ENCODE results near the gene MROH8.

Gene MROH8

DNA sequence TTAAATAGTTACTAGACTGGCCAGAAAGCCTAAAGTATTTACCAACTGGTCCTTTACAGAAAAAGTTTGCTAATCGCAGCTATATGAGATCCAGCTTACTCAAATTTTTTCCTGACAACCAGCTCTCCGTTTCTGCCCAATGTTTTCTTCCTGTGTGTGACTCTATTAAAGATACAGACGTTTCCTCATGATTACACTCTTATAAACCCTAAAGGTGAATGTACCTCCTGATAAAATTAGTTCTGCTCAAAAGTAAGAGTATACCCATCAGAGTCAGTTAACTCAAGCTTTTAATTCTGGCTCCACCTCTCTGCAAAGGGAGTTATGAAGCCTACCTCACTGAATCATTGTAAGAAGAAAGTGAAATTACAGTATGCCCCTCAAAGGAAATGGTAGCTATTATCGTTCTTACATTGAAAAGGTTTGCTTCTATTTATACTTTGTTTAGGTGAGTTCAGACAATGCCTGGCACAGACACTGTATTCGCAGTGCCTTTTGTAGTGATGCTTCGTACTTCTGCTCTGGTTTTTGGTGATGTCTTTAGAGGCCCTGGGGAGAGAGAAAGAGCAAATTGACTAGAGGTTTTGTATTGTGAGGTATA lies 10.2 kb upstream of the MROH8 start:
- FAIRE-seq (no peak), DNase-seq (ENCODE audit: insufficient read length, low spot score) (no peak)
- TF ChIP-seq POLR2A (IDR thresholded peaks at IDR 0.05; ENCODE audit: low read depth, low read length) (no peak), PAX5 (IDR thresholded peaks at IDR 0.05; ENCODE audit: insufficient read depth, low read length, severe bottlenecking) (no peak), SPI1 (IDR thresholded peaks at IDR 0.05; ENCODE audit: low read depth, low read length) (no peak), POU2F2 (IDR thresholded peaks at IDR 0.05; ENCODE audit: low read depth, low read length) (no peak), TAF1 (IDR thresholded peaks at IDR 0.05; ENCODE audit: low read depth, low read length) (no peak), POLR2AphosphoS5 (IDR thresholded peaks at IDR 0.05; ENCODE audit: low read depth, low read length) (no peak)

- no peak for FAIRE-seq
- DNase-seq (ENCODE audit: insufficient read length, low spot score), result no peak
- no peak for TF ChIP-seq TAF1 (IDR thresholded peaks at IDR 0.05; ENCODE audit: low read depth, low read length)
- TF ChIP-seq POU2F2 (IDR thresholded peaks at IDR 0.05; ENCODE audit: low read depth, low read length), result no peak
- no peak for TF ChIP-seq SPI1 (IDR thresholded peaks at IDR 0.05; ENCODE audit: low read depth, low read length)
- TF ChIP-seq PAX5 (IDR thresholded peaks at IDR 0.05; ENCODE audit: insufficient read depth, low read length, severe bottlenecking), result no peak
- no peak for TF ChIP-seq POLR2AphosphoS5 (IDR thresholded peaks at IDR 0.05; ENCODE audit: low read depth, low read length)
- no peak for TF ChIP-seq POLR2A (IDR thresholded peaks at IDR 0.05; ENCODE audit: low read depth, low read length)
Measured at GRCh38 chr20:37188787-37189186, 9.4 kb upstream of the MROH8 start.

DNA sequence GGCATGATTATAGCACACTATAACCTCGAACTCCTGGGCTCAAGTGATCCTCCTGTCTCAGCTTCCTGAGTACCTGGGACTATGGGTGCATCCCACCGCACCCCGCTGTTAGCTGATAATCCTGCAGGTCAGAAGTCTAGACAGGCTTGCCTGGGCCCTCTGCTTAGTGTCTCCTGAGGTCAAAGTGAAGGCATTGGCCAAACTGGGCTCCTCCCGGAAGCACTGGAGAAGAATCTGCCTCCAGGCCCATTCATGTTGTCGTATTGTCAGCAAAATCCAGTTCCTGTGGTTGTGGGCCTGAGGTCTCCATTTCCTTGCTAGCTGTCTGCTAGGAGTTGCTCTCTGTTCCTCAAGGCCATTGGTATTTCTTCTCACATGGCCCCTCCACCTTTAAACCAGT lies 6.3 kb upstream of the MROH8 start:
- DNase-seq (ENCODE audit: insufficient read length, low spot score), result no peak
- TF ChIP-seq PAX5 (IDR thresholded peaks at IDR 0.05; ENCODE audit: insufficient read depth, low read length, severe bottlenecking) (no peak), TAF1 (IDR thresholded peaks at IDR 0.05; ENCODE audit: low read depth, low read length) (no peak), SPI1 (IDR thresholded peaks at IDR 0.05; ENCODE audit: low read depth, low read length) (no peak), POU2F2 (IDR thresholded peaks at IDR 0.05; ENCODE audit: low read depth, low read length) (no peak), POLR2A (IDR thresholded peaks at IDR 0.05; ENCODE audit: low read depth, low read length) (no peak), POLR2AphosphoS5 (IDR thresholded peaks at IDR 0.05; ENCODE audit: low read depth, low read length) (no peak)
- no peak for FAIRE-seq

GRCh38 chr20:37179683-37180524 lies 556 bp upstream of the MROH8 start:
- FAIRE-seq (peak; percentile 68), DNase-seq (ENCODE audit: insufficient read length, low spot score) (no peak)

GRCh38 chr20:37172836-37173235 lies 6.5 kb downstream of the MROH8 start:
- FAIRE-seq (no peak), DNase-seq (ENCODE audit: insufficient read length, low spot score) (no peak)
- TF ChIP-seq TAF1 (IDR thresholded peaks at IDR 0.05; ENCODE audit: low read depth, low read length), result no peak
- TF ChIP-seq POLR2AphosphoS5 (IDR thresholded peaks at IDR 0.05; ENCODE audit: low read depth, low read length), result no peak
- TF ChIP-seq PAX5 (IDR thresholded peaks at IDR 0.05; ENCODE audit: insufficient read depth, low read length, severe bottlenecking), result no peak
- no peak for TF ChIP-seq POU2F2 (IDR thresholded peaks at IDR 0.05; ENCODE audit: low read depth, low read length)
- no peak for TF ChIP-seq POLR2A (IDR thresholded peaks at IDR 0.05; ENCODE audit: low read depth, low read length)
- TF ChIP-seq SPI1 (IDR thresholded peaks at IDR 0.05; ENCODE audit: low read depth, low read length), result no peak

More at GRCh38 chr20:37179683-37180524, 556 bp upstream of the MROH8 start:
- TF ChIP-seq TAF1 (IDR thresholded peaks at IDR 0.05; ENCODE audit: low read depth, low read length) (no peak), POLR2A (IDR thresholded peaks at IDR 0.05; ENCODE audit: low read depth, low read length) (no peak), SPI1 (IDR thresholded peaks at IDR 0.05; ENCODE audit: low read depth, low read length) (no peak), POLR2AphosphoS5 (IDR thresholded peaks at IDR 0.05; ENCODE audit: low read depth, low read length) (no peak), PAX5 (IDR thresholded peaks at IDR 0.05; ENCODE audit: insufficient read depth, low read length, severe bottlenecking) (no peak), POU2F2 (IDR thresholded peaks at IDR 0.05; ENCODE audit: low read depth, low read length) (no peak)

GRCh38 chr20:37166867-37167266 lies 12.5 kb downstream of the MROH8 start:
- no peak for FAIRE-seq
- no peak for DNase-seq (ENCODE audit: insufficient read length, low spot score)
- TF ChIP-seq SPI1 (IDR thresholded peaks at IDR 0.05; ENCODE audit: low read depth, low read length), result no peak
- TF ChIP-seq PAX5 (IDR thresholded peaks at IDR 0.05; ENCODE audit: insufficient read depth, low read length, severe bottlenecking), result no peak
- TF ChIP-seq POLR2AphosphoS5 (IDR thresholded peaks at IDR 0.05; ENCODE audit: low read depth, low read length), result no peak
- TF ChIP-seq POU2F2 (IDR thresholded peaks at IDR 0.05; ENCODE audit: low read depth, low read length), result no peak
- TF ChIP-seq POLR2A (IDR thresholded peaks at IDR 0.05; ENCODE audit: low read depth, low read length), result no peak
- TF ChIP-seq TAF1 (IDR thresholded peaks at IDR 0.05; ENCODE audit: low read depth, low read length), result no peak

DNA sequence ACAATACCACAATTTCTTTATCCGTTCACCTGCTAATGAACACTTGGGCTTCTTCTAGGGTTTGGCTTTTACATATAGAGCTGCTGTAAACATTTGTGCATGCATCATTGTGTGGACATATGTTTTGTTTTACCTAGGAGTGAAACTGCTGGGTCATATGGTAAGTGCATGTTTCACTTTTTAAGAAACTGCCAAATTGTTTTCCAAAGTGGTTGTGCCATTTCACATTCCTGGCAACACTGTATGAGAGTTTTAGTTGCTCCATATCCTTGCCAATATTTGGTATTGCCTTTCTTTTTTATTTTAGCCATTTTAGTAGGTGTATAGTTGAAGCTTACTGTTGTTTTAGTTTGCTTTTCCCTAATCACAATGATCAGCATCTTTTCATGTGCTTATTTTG lies 14.3 kb downstream of the MROH8 start:
- no peak for DNase-seq (ENCODE audit: insufficient read length, low spot score)
- no peak for FAIRE-seq
- no peak for TF ChIP-seq TAF1 (IDR thresholded peaks at IDR 0.05; ENCODE audit: low read depth, low read length)

GRCh38 chr20:37163832-37164554 lies 15.4 kb downstream of the MROH8 start:
- TF ChIP-seq POLR2A (IDR thresholded peaks at IDR 0.05; ENCODE audit: low read depth, low read length), result no peak
- TF ChIP-seq POU2F2 (IDR thresholded peaks at IDR 0.05; ENCODE audit: low read depth, low read length), result no peak
- no peak for TF ChIP-seq POLR2AphosphoS5 (IDR thresholded peaks at IDR 0.05; ENCODE audit: low read depth, low read length)
- no peak for TF ChIP-seq SPI1 (IDR thresholded peaks at IDR 0.05; ENCODE audit: low read depth, low read length)
- no peak for TF ChIP-seq TAF1 (IDR thresholded peaks at IDR 0.05; ENCODE audit: low read depth, low read length)
- no peak for TF ChIP-seq PAX5 (IDR thresholded peaks at IDR 0.05; ENCODE audit: insufficient read depth, low read length, severe bottlenecking)
- DNase-seq (ENCODE audit: insufficient read length, low spot score) (no peak), FAIRE-seq (no peak)

- FAIRE-seq (no peak), DNase-seq (ENCODE audit: insufficient read length, low spot score) (no peak)
- no peak for TF ChIP-seq POU2F2 (IDR thresholded peaks at IDR 0.05; ENCODE audit: low read depth, low read length)
- no peak for TF ChIP-seq TAF1 (IDR thresholded peaks at IDR 0.05; ENCODE audit: low read depth, low read length)
- no peak for TF ChIP-seq POLR2A (IDR thresholded peaks at IDR 0.05; ENCODE audit: low read depth, low read length)
- no peak for TF ChIP-seq POLR2AphosphoS5 (IDR thresholded peaks at IDR 0.05; ENCODE audit: low read depth, low read length)
- no peak for TF ChIP-seq PAX5 (IDR thresholded peaks at IDR 0.05; ENCODE audit: insufficient read depth, low read length, severe bottlenecking)
- no peak for TF ChIP-seq SPI1 (IDR thresholded peaks at IDR 0.05; ENCODE audit: low read depth, low read length)
Measured at GRCh38 chr20:37162646-37163045, 16.7 kb downstream of the MROH8 start.

Measured in GM12891 (cell line).